Choroid plexus epithelial cell (primary cell): ENCODE data around the gene LRP1.
A peak's percentile ranks its signal among the peaks of the same experiment; 100 is the strongest.

ENCODE experiments used
- DNase-seq: peaks from one replicate; pipeline ENCODE4 v3.0.0-alpha.2; 2010; ENCODE audit warnings: low read depth
- H3K4me3 ChIP-seq: 2 replicates; pipeline ENCODE4 v1.5.1; 2011; ENCODE audit warnings: low read depth, mild to moderate bottlenecking, control low read depth, low read length, moderate library complexity
- CTCF ChIP-seq: conservative IDR thresholded peaks from 2 replicates; pipeline ENCODE4 v1.5.1; 2011; ENCODE audit warnings: low read depth, mild to moderate bottlenecking, control low read depth, inconsistent platforms, low read length, moderate library complexity

LRP1 gene

GRCh38 chr12:57211791-57212700 is 83.8 kb downstream of the LRP1 start:
- peak; percentile 3 for TF ChIP-seq CTCF
- no peak overlapping the region for H3K4me3 ChIP-seq
- no peak for DNase-seq

- DNase-seq, result no peak
- no peak for TF ChIP-seq CTCF
- no peak overlapping the region for H3K4me3 ChIP-seq
These were observed 84.4 kb downstream of the LRP1 start for GRCh38 chr12:57212701-57213057.

- TF ChIP-seq CTCF, result peak; percentile 92
- peak; percentile 88 for DNase-seq
These were observed 84.9 kb downstream of the LRP1 start for GRCh38 chr12:57213058-57213715.

GRCh38 chr12:57213763-57214397 is 85.6 kb downstream of the LRP1 start:
- DNase-seq, result no peak
- H3K4me3 ChIP-seq, result no peak overlapping the region
- TF ChIP-seq CTCF, result no peak

More at GRCh38 chr12:57213058-57213715, 84.9 kb downstream of the LRP1 start:
- no peak overlapping the region for H3K4me3 ChIP-seq

- no peak overlapping the region for H3K4me3 ChIP-seq
- TF ChIP-seq CTCF, result peak; percentile 81
- peak; percentile 66 for DNase-seq
These were observed 86.1 kb downstream of the LRP1 start for GRCh38 chr12:57214398-57214781.

- no peak for TF ChIP-seq CTCF
- no peak overlapping the region for H3K4me3 ChIP-seq
- DNase-seq, result no peak
These were observed 86.8 kb downstream of the LRP1 start for GRCh38 chr12:57215065-57215464.
